Naive thymus-derived CD4-positive, alpha-beta T cell (primary cell): ENCODE results near the gene EHMT1. TPM values are rescaled to one million over a fixed set of nuclear protein-coding genes. Genes with fewer than 3 reads are reported as not detected.
A peak's percentile ranks its signal among the peaks of the same experiment; 100 is the strongest.

Source experiments
- ATAC-seq: fragments of 150-1000 bp; cut with Tn5 transposase; 2 replicates; pipeline ENCODE4 v1.10.0; 2021; ENCODE audit warnings: mild to moderate bottlenecking, moderate library complexity
- CTCF ChIA-PET: fragments of 350-600 bp; sonication (Branson Sonifier 250); formaldehyde crosslinking; loops from one replicate; lab custom pipeline; 2021; ENCODE audit warnings: antibody characterized with exemption; lab: Charles Lee
- POLR2A ChIA-PET: fragments of 350-600 bp; sonication (Branson Sonifier 250); formaldehyde crosslinking; loops from one replicate; lab custom pipeline; 2021; ENCODE audit warnings: antibody characterized with exemption, inconsistent platforms; lab: Charles Lee
- DNase-seq, 9 donors: peaks; one replicate each; pipeline versions ENCODE4 v3.0.0 to v3.0.0-alpha.2; 2020 to 2022; ENCODE audit warnings: mixed read lengths in 1 of 9
- H3K27ac ChIP-seq: one replicate; pipeline ENCODE4 v1.7.0; 2013; ENCODE audit warnings: mild to moderate bottlenecking, low read depth, low read length, moderate library complexity
- H3K27me3 ChIP-seq, 2 donors: one replicate each; pipeline ENCODE4 v1.7.0; 2013; ENCODE audit warnings: low read length in 2 of 2, mild to moderate bottlenecking in 2 of 2, moderate library complexity in 2 of 2; ENCODE audit not compliant: control insufficient read depth in 2 of 2, insufficient read depth in 2 of 2
- H3K36me3 ChIP-seq, 3 experiments: 1 replicate in 2 of 3; 2 replicates in 1 of 3; pipeline ENCODE4 v1.7.0; 2013; ENCODE audit warnings: low read length in 3 of 3, mild to moderate bottlenecking in 3 of 3, moderate library complexity in 1 of 3; ENCODE audit not compliant: insufficient read depth in 3 of 3, control insufficient read depth in 2 of 3
- H3K4me1 ChIP-seq, 2 donors: one replicate each; pipeline ENCODE4 v1.7.0; 2013; ENCODE audit warnings: low read length in 2 of 2, mild to moderate bottlenecking in 2 of 2, moderate library complexity in 1 of 2; ENCODE audit not compliant: control insufficient read depth in 2 of 2, insufficient read depth in 2 of 2
- H3K4me3 ChIP-seq: 2 replicates; pipeline ENCODE4 v1.7.0; 2013; ENCODE audit warnings: mild to moderate bottlenecking, low read length
- H3K9me3 ChIP-seq, 3 experiments: 1 replicate in 2 of 3; 2 replicates in 1 of 3; pipeline ENCODE4 v1.7.0; 2013; ENCODE audit warnings: low read length in 3 of 3; ENCODE audit not compliant: control insufficient read depth in 2 of 3
- H3K27ac Mint-ChIP-seq, 9 donors: one replicate each; pipeline ENCODE4 v1.8.0; 2020 to 2022; ENCODE audit warnings: mixed read lengths in 9 of 9, mild to moderate bottlenecking in 8 of 9, moderate library complexity in 5 of 9, inconsistent platforms in 2 of 9
- H3K27me3 Mint-ChIP-seq, 5 donors: one replicate each; pipeline ENCODE4 v1.8.0; 2021 to 2022; ENCODE audit warnings: mixed read lengths in 5 of 5, mild to moderate bottlenecking in 1 of 5
- H3K36me3 Mint-ChIP-seq, 5 donors: one replicate each; pipeline ENCODE4 v1.8.0; 2020 to 2022; ENCODE audit warnings: mixed read lengths in 5 of 5, mild to moderate bottlenecking in 3 of 5, inconsistent platforms in 1 of 5
- H3K4me1 Mint-ChIP-seq, 7 donors: one replicate each; pipeline ENCODE4 v1.8.0; 2020 to 2022; ENCODE audit warnings: mixed read lengths in 7 of 7, mild to moderate bottlenecking in 3 of 7, inconsistent platforms in 1 of 7
- H3K4me3 Mint-ChIP-seq, 10 donors: one replicate each; pipeline ENCODE4 v1.8.0; 2020 to 2022; ENCODE audit warnings: mild to moderate bottlenecking in 10 of 10, mixed read lengths in 10 of 10, moderate library complexity in 6 of 10, inconsistent platforms in 2 of 10
- H3K9me3 Mint-ChIP-seq, 11 donors: one replicate each; pipeline ENCODE4 v1.8.0; 2020 to 2022; ENCODE audit warnings: mixed read lengths in 11 of 11, mild to moderate bottlenecking in 4 of 11, inconsistent platforms in 1 of 11, moderate library complexity in 1 of 11
- intact Hi-C, 2 donors: fragments of 100-400 bp; cut with micrococcal nuclease; formaldehyde crosslinking; loops; one replicate each; pipeline ENCODE4 v1.15.1; 2023
- polyA plus RNA-seq, 2 donors: library from polyadenylated mRNA; unstranded; fragments of 300-500 nt; fragmentation: Illumina TruSeq; gene quantifications; one replicate each; pipeline ENCODE4 v1.2.3, GENCODE V29; 2021
- total RNA-seq, 6 experiments: library from RNA in 5 of 6; stranded (reverse) in 5 of 6; gene quantifications; 1 replicate in 5 of 6; 2 replicates in 1 of 6; pipeline ENCODE4 v1.2.3 and lab custom pipeline; 2021 to 2026

Gene EHMT1
- total and polyA plus RNA-seq, 7 experiments from 2014 or later = 24.7 to 132 (median 112) TPM

DNA sequence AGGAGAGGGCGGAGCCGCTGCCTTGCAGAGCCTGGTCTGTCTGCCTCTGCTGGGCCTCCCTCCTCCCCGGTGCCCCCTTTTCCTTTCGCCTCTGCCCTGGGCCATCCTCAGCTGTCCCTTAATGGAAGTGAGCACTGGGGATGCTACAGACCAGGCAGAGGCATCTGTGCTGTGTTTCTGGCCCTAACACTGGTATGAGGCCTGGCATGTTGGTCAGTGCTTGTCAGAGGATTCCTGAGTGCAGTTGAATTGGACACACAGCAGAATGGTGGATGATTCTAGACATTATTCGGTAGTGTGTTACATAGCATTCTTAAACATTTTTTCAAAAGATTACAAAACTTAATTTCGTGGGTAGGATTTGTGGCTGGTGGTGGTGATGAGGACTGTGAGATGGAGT lies 88.6 kb downstream of the EHMT1 start:
- no peaks in the 10 kb centered on the region for H3K27me3 Mint-ChIP-seq

GRCh38 chr9:137708590-137709284 lies 89.9 kb downstream of the EHMT1 start:
- intact Hi-C loops = no loop called here
- DNase-seq = no peak
- Histone ChIP-seq H3K36me3 (peaks cover 0 to 35% (median 13%) of the 10 kb centered on the region in 3 experiments), H3K4me3 (no peak overlapping the region), H3K27me3 (no peaks in the 10 kb centered on the region), H3K4me1 (peaks cover 19 to 30% of the 10 kb centered on the region in 2 donors), H3K9me3 (peaks cover 0 to 4% (median 0%) of the 10 kb centered on the region in 3 experiments), H3K27ac (no peak overlapping the region)
- Mint-ChIP-seq H3K4me3 (no peak overlapping the region), H3K9me3 (peaks cover 0 to 13% (median 1%) of the 10 kb centered on the region in 11 donors), H3K27ac (peak overlapping the region in 1 of 9 donors; percentile 17), H3K36me3 (peaks cover 13 to 36% (median 29%) of the 10 kb centered on the region in 5 donors), H3K27me3 (no peaks in the 10 kb centered on the region), H3K4me1 (peaks cover 35 to 64% (median 60%) of the 10 kb centered on the region in 7 donors)
- ChIA-PET POLR2A (interaction anchor here (0.5 kb wide), 1 partner anchor 13 kb away, joined by 11 read pairs; no protein-coding TSS in a partner anchor), CTCF (interaction anchor here (0.5 to 0.6 kb wide), 2 partner anchors 9 to 85 kb away, joined by 4 to 6 read pairs; no protein-coding TSS in a partner anchor)
- ATAC-seq = no peak

More for the DNA sequence above, 88.6 kb downstream of the EHMT1 start:
- no peak for DNase-seq
- Mint-ChIP-seq H3K36me3 (peaks cover 14 to 43% (median 32%) of the 10 kb centered on the region in 5 donors), H3K4me1 (peaks cover 33 to 63% (median 60%) of the 10 kb centered on the region in 7 donors), H3K4me3 (peak overlapping the region in 4 of 10 donors; percentile 6 to 41 (median 35)), H3K9me3 (peaks cover 0 to 24% (median 12%) of the 10 kb centered on the region in 11 donors), H3K27ac (peak overlapping the region in 4 of 9 donors; percentile 32 to 64 (median 46))
- no peaks in the 10 kb centered on the region for H3K27me3 ChIP-seq
- ChIA-PET CTCF (no interaction called here), POLR2A (no interaction called here)
- intact Hi-C loops = no loop called here
- H3K4me3 ChIP-seq = no peak overlapping the region
- H3K36me3 ChIP-seq = peaks cover 0 to 44% (median 13%) of the 10 kb centered on the region in 3 experiments
- ATAC-seq = no peak
- no peak overlapping the region for H3K27ac ChIP-seq
- H3K9me3 ChIP-seq = peaks cover 0 to 11% (median 10%) of the 10 kb centered on the region in 3 experiments
- peaks cover 19 to 30% of the 10 kb centered on the region in 2 donors for H3K4me1 ChIP-seq

- no peak overlapping the region for H3K27ac ChIP-seq
- no peak overlapping the region for H3K27ac Mint-ChIP-seq
- peaks cover 19 to 31% of the 10 kb centered on the region in 2 donors for H3K4me1 ChIP-seq
- no peak overlapping the region for H3K4me3 Mint-ChIP-seq
- ChIA-PET CTCF (interaction anchor here (0.6 kb wide), 1 partner anchor 85 kb away, joined by 4 read pairs; no protein-coding TSS in a partner anchor), POLR2A (no interaction called here)
- H3K36me3 ChIP-seq = peaks cover 6 to 41% (median 18%) of the 10 kb centered on the region in 3 experiments
- H3K27me3 Mint-ChIP-seq = no peaks in the 10 kb centered on the region
- H3K27me3 ChIP-seq = no peaks in the 10 kb centered on the region
- no peak for ATAC-seq
- peaks cover 17 to 36% (median 29%) of the 10 kb centered on the region in 5 donors for H3K36me3 Mint-ChIP-seq
- peaks cover 0 to 15% (median 5%) of the 10 kb centered on the region in 11 donors for H3K9me3 Mint-ChIP-seq
- H3K9me3 ChIP-seq = no peaks in the 10 kb centered on the region
- intact Hi-C loops = no loop called here
- no peak overlapping the region for H3K4me3 ChIP-seq
- H3K4me1 Mint-ChIP-seq = peaks cover 31 to 63% (median 57%) of the 10 kb centered on the region in 7 donors
- DNase-seq = no peak
Observed at GRCh38 chr9:137709411-137710101, 90.8 kb downstream of the EHMT1 start.

GRCh38 chr9:137710704-137711103 lies 91.9 kb downstream of the EHMT1 start:
- Histone ChIP-seq H3K4me3 (no peak overlapping the region), H3K4me1 (peaks cover 16 to 32% of the 10 kb centered on the region in 2 donors), H3K27me3 (no peaks in the 10 kb centered on the region), H3K27ac (no peak overlapping the region), H3K36me3 (peaks cover 6 to 43% (median 18%) of the 10 kb centered on the region in 3 experiments), H3K9me3 (peaks cover 4 to 9% (median 5%) of the 10 kb centered on the region in 3 experiments)
- Mint-ChIP-seq H3K4me3 (no peak overlapping the region), H3K36me3 (peaks cover 17 to 39% (median 34%) of the 10 kb centered on the region in 5 donors), H3K4me1 (peaks cover 27 to 63% (median 57%) of the 10 kb centered on the region in 7 donors), H3K27me3 (no peaks in the 10 kb centered on the region), H3K27ac (no peak overlapping the region), H3K9me3 (peaks cover 0 to 18% (median 13%) of the 10 kb centered on the region in 11 donors)
- ChIA-PET POLR2A (no interaction called here), CTCF (no interaction called here)
- intact Hi-C loops = no loop called here
- ATAC-seq (no peak), DNase-seq (no peak)

DNA sequence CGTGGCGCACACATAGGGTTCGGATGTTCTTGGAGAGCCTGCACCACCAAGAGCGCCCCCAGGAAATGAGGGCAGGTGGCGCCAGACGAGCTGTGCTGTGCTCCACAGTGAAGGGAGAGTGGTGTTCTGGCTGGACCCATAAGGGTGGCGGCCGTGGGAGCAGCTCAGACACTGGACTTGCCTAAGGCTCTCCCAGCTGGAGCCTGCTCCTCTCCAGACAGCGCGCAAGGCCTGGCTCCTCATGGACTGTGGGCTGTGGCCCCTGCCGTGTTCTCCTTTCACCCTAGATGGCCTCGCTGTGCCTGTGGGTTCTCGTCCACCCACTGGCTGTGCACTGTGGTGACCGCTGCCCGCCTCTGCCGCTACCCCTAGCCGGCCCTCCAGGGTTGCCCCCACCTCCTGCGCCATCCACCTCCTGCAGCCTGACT lies 92.9 kb downstream of the EHMT1 start:
- CTCF ChIA-PET = no interaction called here
- H3K36me3 Mint-ChIP-seq = peaks cover 21 to 44% (median 40%) of the 10 kb centered on the region in 5 donors
- POLR2A ChIA-PET = no interaction called here
- peaks cover 7 to 19% (median 14%) of the 10 kb centered on the region in 3 experiments for H3K9me3 ChIP-seq
- H3K36me3 ChIP-seq = peaks cover 6 to 47% (median 20%) of the 10 kb centered on the region in 3 experiments
- H3K4me1 ChIP-seq = peaks cover 15 to 28% of the 10 kb centered on the region in 2 donors
- no peak overlapping the region for H3K4me3 ChIP-seq
- H3K4me3 Mint-ChIP-seq = peak overlapping the region in 2 of 10 donors; percentile 19 to 67
- H3K4me1 Mint-ChIP-seq = peaks cover 26 to 64% (median 57%) of the 10 kb centered on the region in 7 donors
- peak overlapping the region in 2 of 9 donors; percentile 73 to 74 for H3K27ac Mint-ChIP-seq
- H3K9me3 Mint-ChIP-seq = peaks cover 0 to 26% (median 17%) of the 10 kb centered on the region in 11 donors
- DNase-seq = no peak
- H3K27me3 Mint-ChIP-seq = no peaks in the 10 kb centered on the region
- no peak overlapping the region for H3K27ac ChIP-seq
- intact Hi-C loops = no loop called here
- ATAC-seq = no peak
- no peaks in the 10 kb centered on the region for H3K27me3 ChIP-seq

GRCh38 chr9:137715321-137715720 lies 96.5 kb downstream of the EHMT1 start:
- H3K36me3 Mint-ChIP-seq = peaks cover 31 to 75% (median 67%) of the 10 kb centered on the region in 5 donors
- H3K4me1 Mint-ChIP-seq = peaks cover 20 to 52% (median 34%) of the 10 kb centered on the region in 7 donors
- Histone ChIP-seq H3K27ac (no peak overlapping the region), H3K4me1 (peaks cover 7 to 17% of the 10 kb centered on the region in 2 donors), H3K27me3 (no peaks in the 10 kb centered on the region), H3K4me3 (peak overlapping the region; percentile 3), H3K36me3 (peaks cover 12 to 65% (median 28%) of the 10 kb centered on the region in 3 experiments), H3K9me3 (peaks cover 7 to 44% (median 15%) of the 10 kb centered on the region in 3 experiments)
- ATAC-seq = no peak
- H3K27me3 Mint-ChIP-seq = no peaks in the 10 kb centered on the region
- peak overlapping the region in 7 of 10 donors; percentile 5 to 72 (median 42) for H3K4me3 Mint-ChIP-seq
- peak overlapping the region in 7 of 9 donors; percentile 31 to 96 (median 80) for H3K27ac Mint-ChIP-seq
- H3K9me3 Mint-ChIP-seq = peaks cover 3 to 49% (median 27%) of the 10 kb centered on the region in 11 donors
- DNase-seq = no peak
- POLR2A ChIA-PET = no interaction called here
- CTCF ChIA-PET = no interaction called here
- intact Hi-C loops = no loop called here
